ENCODE measurements around the gene CENPT.
A peak's percentile ranks its signal among the peaks of the same experiment; 100 is the strongest.

DNA sequence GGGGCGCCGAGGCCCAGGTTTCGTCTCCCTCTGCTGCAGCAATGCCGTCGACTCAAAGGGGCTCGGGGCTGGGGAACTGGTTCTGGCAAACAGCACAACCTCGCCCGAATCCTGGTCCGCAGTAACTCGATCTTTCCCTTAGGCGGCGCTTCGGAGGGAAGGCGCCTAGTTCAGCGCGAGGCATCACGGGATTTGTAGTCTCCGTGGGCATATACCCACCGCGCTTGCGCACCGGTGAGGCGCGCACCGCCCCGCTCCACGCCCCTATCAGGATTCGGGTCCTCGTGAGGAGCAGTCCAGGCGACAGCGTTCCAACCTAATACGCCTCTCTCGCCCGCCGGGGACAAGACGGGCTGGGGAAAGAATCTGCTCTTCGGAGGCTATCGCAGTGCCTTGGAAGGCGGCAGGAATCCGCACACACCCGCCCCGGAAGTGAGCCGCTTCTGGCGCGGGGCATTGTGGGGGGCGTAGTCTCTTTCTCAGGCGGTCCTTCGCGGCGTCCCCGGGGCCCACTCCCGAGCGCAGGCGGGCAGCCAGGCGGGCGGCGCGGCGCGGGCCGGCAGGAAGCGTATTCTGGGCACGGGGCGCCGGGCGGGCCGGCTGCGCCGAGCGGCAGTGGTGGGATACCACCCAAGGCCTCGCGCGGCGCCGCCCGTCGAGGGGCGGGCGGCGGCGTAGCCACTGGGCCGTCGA is 5.5 kb downstream of the CENPT start, which contains the start of gene THAP11:
- peak; percentile 63 for TF ChIP-seq POLR2A (IDR thresholded peaks at IDR 0.05; ENCODE audit: low read length)
- no peak for TF ChIP-seq GATA1 (IDR thresholded peaks at IDR 0.05; ENCODE audit: low read depth, low read length)
